GM19372 (cell line): ENCODE measurements around the gene AMER3.
"Not testable (repeated sequence)": the region's sequence is repeated elsewhere in the genome, so short reads cannot be mapped to it uniquely, and the experiment has no call there.

Source experiments
- ATAC-seq: cut with Tn5 transposase; IDR thresholded peaks from one replicate; pipeline ENCODE4 v1.9.1; 2021; ENCODE audit warnings: mild to moderate bottlenecking, low read depth, moderate library complexity; ENCODE audit not compliant: unreplicated experiment

Gene AMER3, protein sequence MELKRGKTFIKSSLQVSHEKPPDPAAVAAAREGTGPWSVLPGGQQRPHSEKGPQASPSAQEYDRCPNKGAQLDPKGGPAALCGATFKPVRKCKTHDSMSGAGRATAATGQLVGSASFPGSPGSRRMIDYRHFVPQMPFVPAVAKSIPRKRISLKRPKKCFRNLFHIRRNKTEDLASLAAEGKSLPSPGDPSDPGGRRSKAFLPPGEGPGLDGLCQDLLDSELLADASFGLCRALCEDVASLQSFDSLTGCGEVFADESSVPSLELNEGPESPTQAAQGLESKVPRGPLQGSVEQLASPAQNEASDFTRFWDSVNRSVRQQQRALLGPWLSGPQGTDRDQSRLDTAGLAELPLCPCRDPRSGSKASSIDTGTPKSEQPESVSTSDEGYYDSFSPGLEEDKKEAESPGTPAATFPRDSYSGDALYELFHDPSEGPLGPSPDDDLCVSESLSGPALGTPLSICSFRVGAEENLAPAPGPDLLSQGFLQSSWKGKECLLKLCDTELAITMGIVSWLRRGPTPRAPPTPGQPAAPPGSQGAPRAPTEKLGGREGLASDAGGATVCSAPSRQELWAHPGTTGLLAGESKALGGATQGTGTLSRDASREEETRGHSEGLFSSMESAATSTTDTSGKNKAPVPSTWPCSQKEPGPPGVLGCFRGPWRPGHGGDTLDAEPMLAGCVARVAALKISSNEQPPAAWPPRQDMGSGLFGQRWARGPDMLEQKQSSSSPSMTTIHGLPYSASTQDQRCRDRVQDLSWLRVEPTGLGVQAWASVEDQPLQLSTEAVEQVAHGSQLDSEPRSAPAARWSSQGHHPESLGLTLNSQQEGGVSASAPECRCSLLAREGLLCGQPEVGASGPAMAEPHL

DNA sequence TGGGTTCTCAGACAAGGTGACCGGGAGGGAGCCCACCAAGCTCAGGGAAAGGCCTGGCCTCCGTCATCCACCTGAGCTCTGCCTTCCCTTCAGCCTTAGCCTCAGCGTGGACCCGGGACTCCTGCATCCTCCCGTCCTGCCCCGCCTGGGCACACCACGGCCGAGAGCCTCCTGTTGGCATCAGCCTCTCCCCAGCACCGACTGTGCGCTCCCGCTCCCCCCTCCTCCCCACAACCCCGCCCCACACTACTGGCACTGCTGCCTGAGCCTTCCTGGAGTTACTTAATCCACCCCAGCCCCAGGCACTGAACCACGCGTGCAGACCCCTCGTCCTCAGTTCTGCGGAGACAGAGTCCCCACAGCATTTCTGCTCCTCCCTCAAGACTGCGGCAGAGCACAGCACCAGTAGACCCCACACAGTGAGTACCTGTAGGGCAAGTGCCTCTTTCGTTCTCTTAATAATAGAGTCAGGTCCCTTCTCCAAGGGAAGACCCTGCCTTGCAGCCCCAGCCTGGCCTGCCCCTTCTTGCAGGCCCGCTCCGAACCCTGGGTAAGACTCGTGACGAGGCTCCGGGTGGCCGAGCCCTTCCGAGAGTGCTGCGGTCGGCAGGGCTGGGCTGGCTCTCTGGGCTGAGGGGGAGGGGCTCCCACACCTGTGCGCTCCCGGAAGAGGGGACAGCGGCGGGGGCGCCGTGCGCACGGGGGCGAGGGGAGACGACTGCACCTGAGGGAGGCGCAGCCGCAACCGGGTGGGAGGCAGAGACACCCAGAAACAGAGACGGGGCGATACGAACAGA is at the start of gene AMER3:
Gene AMER3 (plus strand): TSS at position 285 of the 797 bp plus-strand sequence. CDS start 6,533 bp downstream, outside the sequence.
- ATAC-seq: no peak

DNA sequence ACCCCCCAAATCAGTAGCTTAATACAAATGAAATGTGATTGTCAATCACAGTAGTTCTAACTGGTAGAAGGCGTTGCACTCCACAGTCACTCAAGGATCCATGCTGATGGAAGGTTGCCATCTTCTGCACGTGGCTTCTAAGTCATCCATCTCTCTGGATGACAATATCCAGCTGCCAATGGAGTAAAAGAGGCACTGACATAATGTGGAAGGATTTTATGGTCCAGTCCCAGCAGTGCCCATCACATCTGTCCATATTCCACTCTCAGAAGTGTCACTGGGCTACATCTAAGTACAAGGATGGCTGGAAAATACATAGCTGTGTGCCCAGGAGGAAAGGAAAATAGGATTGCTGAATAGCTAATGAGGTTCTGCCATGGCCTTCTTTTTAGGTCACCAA is 40.5 kb upstream of the AMER3 start:
- not testable (repeated sequence) for ATAC-seq

DNA sequence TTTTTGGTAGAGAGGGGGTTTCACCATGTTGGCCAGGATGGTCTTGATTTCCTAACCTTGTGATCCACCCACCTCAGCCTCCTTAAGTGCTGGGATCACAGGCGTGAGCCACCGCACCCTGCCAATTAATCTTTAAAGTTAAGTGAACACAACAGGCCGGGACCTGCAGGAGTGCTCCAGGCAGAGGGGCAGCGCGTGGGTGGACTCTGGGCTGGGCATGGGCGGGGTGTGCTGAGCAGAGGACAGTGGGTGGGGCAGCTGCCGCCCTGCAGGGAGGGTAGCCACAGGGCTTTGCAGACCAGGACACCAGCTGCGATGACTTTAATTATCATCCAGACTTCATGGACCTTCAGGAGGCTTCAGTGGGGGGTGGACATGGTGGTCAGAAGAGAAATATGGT is 35.3 kb upstream of the AMER3 start:
- no peak for ATAC-seq

DNA sequence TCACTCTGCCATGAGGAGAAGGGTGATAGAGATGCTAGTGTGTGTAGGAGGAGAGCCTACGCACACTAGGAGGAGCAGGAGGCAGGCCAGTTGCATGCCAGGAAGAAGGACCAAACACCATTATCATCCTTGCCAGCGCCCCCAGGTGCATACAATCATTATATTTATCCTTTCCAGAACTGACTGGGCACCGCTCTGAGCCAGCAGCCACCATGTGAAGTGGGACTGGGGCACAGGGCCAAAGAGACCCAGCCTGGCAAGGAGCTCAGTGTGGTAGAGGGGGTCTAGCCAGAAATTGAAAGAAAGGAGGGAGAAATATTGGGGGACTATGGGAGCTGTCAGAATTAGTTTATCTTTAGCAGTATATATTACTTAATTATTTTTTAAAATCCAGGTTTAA is 34.8 kb upstream of the AMER3 start:
- ATAC-seq: no peak

DNA sequence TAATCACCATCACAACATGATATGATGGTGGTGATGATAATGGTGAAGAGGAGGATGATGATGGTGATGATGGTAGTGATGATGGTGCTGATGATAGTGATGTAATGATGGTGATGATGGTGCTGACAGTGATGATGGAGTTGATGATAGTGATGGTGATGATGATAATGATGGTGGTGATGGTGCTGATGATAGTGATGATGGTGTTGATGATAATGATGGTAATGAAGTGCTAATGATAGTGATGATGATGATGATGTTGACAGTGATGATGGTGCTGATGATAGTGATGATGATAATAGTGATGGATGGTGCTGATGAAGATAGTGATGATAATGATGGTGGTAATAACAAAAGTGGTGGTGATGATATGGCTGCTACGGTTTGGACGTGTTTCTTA is 30.9 kb upstream of the AMER3 start:
- ATAC-seq: no peak

DNA sequence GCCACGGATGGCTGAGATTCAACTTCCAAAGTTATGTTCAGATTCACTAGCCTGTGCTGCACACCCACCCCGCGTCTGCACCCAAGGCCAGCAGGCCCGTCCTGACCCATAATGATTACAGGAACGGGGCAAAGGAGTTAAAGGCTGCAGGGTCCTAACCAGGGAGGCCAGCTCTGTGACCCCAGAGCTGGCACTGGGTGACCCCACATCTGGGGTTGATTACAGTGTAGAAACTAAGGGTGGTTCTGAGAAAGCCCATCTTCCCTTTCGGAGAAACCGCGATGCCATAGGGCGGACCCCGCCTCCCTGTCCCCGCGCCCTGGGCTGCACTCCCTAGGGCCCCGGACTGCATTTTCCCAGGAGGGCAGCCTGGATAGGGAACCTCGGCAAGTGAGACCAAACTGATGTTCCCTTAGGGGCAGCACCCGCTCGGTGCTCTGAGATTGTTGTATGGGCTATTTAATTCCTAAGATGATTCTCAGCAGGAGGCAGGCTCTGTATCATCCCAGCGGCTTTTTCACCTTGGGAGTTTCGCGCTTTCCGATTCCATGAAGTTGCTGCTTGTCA is 28.6 kb upstream of the AMER3 start:
- no peak for ATAC-seq

DNA sequence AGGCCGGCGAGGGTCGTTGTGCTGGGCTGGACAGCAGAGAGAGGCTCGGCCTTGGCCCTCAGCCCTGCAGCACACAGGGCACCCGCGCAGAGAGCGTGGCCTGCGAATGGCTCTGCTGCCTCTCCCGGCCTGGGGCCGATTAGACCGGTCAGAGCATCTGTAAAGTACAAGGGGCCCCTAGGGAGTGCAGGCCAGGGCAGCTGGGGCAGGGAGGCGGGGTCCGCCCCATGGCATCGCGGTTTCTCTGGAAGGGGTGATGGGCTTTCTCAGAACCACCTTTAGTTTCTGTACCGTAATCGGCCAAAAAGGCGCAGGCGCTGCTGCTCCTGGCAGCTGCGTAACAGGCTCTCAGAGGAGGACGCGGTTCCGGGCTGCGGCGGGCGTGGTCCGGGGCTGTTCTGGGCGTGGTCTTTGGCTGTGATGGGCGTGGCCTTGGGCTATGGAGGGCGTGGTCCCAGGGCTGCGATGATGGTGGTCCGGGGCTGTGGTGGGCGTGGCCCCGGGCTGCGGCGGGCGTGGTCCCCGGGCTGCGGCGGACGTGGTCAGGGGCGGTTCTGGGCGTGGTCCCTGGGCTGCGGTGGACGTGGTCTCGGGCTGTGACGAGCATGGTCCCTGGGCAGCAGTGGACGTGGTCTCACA is 27.9 kb upstream of the AMER3 start:
- ATAC-seq: no peak

DNA sequence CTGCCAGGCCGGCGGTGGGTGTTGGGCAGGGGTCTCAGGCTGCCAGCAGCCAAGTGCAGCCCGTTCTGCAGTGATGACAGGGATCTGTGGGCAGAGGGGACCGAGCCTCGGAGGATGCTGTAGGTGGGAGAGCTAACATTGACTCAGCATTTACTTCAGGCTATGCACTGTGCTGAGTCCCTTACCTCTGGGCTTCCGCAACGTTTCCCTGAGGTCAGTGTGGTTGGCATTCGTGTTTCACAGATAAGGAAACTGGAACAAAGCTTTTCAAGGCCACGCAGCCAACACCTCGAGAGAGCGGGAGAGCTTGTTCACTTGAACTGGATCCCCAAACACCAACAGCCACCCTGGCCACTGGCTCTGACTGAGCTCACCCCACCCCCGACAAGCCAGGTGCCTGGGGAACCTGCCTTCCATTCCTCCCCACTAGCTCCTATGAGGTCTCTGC is 27.3 kb upstream of the AMER3 start:
- ATAC-seq: no peak

DNA sequence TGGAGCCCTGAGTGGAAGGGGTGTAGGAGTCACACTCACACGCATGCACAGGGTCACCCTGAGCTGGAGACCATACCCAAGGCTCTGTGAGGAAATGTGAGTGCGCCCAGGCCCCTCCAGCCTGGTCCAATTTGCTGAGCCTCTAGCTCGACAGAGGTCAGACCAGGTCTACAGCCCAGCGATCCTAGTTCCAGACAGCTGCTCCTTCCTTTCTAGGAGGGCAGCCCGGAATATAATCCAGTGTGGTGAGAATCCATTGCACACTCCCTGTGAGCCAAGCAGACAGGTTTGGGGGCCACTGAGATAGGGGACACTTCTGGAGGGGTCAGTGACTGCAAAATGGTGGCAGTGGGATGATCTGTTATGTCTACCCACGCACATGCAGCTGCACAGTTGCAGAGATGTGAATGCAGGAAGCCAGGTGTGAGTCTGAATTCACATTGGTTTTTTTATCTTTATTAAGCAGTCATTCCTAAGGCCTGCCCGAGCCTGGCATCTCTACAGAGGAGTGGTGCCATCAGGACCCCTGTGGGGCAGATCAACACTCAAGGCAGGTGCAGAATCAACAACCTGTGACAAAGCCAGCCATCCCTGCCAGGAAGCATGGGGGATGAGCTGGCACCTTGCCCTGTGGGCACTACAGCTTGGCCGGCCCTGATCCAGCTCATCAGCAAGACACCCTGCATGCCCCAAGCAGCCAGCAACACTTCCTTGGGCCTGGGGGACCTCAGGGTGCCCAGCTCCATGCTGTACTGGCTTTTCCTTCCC is 26.6 kb upstream of the AMER3 start, which contains the start of gene GPR148:
Gene GPR148 (plus strand): TSS at position 522 of the 768 bp plus-strand sequence. CDS start 82 bp downstream, at position 604.
- ATAC-seq: no peak

DNA sequence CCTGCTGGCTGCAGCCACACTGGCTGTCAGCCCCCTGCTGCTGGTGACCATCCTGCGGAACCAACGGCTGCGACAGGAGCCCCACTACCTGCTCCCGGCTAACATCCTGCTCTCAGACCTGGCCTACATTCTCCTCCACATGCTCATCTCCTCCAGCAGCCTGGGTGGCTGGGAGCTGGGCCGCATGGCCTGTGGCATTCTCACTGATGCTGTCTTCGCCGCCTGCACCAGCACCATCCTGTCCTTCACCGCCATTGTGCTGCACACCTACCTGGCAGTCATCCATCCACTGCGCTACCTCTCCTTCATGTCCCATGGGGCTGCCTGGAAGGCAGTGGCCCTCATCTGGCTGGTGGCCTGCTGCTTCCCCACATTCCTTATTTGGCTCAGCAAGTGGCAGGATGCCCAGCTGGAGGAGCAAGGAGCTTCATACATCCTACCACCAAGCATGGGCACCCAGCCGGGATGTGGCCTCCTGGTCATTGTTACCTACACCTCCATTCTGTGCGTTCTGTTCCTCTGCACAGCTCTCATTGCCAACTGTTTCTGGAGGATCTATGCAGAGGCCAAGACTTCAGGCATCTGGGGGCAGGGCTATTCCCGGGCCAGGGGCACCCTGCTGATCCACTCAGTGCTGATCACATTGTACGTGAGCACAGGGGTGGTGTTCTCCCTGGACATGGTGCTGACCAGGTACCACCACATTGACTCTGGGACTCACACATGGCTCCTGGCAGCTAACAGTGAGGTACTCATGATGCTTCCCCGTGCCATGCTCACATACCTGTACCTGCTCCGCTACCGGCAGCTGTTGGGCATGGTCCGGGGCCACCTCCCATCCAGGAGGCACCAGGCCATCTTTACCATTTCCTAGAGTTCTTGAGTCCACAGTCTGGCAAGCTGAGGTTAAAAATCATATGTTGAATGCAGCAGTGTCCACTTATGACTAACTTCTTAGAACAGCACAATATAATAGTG is 25.7 kb upstream of the AMER3 start:
- ATAC-seq: no peak

DNA sequence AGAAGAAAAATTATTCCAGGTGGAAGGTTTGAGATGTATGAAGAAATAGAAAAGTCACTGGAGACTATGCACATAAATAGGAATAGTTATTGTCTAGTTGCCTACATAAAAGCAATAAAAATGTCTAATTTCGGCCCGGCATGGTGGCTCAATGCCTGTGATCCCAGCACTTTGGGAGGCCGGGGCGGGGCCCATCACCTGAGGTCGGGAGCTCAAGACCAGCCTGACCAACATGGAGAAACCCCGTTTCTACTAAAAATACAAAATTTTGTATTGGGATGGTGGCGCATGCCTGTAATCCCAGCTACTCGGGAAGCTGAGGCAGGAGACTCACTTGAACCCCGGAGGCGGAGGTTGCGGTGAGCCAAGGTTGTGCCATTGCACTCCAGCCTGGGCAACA is 23.1 kb upstream of the AMER3 start:
- not testable (repeated sequence) for ATAC-seq

DNA sequence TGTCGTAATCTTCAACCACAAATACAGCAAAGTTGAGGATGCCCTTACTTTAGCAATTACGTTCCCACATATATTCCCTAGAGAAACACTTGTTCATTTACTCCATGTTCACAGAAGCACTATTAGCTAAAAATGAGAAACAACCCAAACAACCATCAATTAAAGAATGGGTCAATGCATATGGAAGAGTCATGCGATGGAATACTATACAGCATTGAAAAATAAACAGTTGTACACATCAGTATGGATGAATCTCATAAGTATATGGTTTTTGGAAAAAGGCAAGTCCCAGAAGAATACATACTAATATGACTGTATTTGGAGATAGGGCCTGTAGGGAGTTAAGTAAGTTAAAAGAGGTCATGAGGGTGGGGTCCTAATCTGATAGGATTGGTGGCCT is 20.1 kb upstream of the AMER3 start:
- no peak for ATAC-seq

DNA sequence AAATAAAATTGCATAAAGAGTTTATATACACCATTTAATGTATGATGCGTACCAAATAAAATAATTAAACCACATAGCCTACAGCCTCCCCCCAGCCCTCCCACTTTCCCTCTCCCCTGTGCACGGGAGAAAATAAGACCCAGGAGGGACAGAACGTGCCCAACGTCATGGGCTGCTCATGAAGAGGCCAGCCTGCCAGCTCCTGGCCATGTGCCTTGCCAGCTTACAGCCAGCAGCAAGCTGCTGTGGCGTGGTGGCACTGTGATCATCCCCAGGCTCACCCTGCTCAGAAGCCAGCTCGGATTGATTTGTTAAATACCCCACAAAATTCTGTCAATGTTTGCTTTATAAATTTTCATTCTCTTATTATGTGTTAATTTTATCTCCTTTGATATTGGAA is 18.9 kb upstream of the AMER3 start:
- no peak for ATAC-seq

DNA sequence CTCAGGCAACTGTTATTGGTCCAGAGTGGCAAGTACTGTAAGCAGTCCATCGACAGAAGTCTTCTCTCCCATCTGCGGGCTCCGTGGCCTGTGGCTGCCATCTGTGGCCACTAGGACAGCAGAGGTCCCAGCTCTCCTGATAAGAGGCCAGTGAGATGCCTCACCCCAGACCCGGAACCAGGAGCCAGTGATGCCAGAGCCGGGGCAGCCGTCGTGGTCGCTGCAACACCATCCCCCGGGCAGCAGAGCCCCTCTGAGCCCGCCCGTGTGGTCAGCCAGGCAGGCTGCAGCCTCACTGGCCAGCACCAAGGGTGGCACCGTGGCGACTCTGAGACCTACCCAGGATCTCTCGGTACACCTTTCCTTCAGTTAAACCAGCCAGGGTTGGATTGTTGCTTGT is 17.7 kb upstream of the AMER3 start:
- no peak for ATAC-seq

DNA sequence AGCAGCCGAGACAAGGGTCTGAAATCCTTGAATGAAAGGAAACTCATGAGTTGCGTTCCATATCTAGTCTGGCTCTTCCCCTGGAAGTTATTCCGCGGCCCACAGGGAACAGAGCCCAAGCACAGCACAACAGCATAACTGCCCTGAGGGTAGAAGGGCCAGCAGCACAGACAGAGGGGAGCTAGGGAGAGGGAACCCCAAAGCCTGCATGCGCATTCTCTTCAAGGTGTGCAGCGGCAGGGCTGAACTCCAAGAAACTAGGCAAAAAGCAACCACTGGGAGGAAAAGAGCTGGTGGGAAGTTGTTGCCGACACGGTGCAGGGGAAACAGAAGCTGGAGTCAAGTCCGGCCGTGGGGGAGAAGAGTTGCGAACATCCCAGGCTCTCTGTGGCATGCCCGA is 14.7 kb upstream of the AMER3 start:
- ATAC-seq: no peak

DNA sequence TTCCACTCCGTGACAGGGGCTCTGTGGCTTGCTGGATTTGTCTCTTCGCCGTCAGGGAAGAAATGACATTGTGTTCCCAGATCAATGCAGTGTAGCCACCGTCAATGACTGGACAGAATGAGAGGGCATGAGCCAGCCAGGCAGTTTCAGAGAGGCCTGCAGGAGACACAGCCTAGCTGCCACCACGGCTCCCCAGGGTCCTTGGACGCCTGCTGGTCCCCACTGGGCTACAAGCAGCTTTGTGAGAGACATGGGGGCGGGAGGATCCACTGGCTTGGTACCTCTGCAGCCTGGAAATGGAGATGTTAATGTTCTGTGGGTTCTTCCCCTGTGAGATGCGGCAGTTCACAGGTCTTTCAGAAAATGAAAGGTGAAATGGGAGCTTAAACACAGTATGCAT is 12.1 kb upstream of the AMER3 start:
- no peak for ATAC-seq

DNA sequence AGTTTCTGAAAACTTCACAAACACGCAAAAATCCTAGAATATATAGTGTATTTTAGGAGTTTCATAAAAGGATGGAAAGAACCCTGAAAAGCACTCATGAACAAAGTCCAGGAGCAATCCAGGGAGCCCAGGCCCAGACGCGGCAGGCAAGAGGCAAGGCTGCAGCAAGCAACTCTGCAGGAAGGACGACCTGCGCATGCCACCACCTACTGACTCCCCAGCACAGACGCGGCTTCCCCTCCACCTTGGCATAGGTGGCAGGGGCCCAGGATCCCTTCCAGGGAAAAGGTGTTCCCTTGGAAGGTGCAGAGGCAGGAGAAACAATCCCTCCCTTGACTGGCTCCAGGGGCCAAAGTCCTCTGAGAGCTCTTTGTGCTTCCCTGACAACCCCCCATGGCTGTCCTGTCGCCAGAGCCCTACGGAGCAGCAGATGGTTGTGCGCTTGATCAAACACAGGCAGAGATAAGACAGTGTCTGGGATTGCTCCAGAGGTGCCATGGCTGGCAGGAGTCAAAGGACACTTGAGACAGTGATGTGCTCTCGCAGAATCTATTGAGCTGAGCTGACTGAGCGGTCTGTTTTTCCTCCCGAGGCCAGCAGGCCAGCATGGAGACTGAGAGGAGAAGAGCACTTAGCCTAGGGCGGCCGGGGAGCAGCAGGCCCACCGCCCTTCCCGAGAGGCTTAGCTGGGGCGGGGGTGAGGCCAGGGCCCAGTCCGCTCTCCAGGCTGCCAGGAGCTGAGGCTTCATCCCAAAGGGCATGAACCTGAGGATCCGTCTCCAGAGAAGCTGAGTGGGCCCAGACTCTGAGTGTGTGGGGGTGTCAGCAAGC is 10.8 kb upstream of the AMER3 start:
- ATAC-seq: no peak
